AG20443 (cell line): Measurements from ENCODE around the gene PTMS.

Source experiments
- DNase-seq: peaks from one replicate; pipeline ENCODE4 v3.0.0; 2012; ENCODE audit warnings: low spot score, mixed read lengths

Gene PTMS

DNA sequence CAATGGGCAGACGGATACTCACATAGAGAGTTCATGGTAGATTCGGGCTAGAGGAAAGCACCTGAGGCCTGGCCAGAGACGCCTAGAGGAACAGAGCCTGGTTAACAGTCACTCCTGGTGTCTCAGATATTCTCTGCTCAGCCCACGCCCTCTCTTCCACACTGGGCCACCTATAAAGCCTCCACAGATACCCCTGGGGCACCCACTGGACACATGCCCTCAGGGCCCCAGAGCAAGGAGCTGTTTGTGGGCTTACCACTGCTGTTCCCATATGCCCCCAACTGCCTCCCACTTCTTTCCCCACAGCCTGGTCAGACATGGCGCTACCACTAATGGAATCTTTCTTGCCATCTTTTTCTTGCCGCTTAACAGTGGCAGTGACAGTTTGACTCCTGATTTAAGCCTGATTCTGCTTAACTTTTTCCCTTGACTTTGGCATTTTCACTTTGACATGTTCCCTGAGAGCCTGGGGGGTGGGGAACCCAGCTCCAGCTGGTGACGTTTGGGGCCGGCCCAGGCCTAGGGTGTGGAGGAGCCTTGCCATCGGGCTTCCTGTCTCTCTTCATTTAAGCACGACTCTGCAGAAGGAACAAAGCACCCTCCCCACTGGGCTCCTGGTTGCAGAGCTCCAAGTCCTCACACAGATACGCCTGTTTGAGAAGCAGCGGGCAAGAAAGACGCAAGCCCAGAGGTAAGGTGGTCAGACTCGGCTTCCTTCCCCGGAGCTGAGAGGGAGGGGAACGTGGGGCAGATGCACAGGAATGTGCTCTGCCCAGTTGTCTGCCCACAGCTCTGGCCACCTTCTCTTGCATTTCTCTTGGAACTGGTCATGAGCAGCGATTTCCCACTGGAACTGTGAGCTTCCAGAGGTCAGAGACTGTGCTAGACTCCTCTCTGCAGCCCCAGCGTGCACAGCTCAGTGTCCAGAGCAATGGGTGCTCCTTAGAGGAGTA is 23.1 kb downstream of the PTMS start, which contains the start of gene CD4:
CD4 (plus strand) TSS at position 557 of the 953 bp plus-strand sequence. CDS start 10,611 bp downstream, outside the sequence.
- no peak for DNase-seq

DNA sequence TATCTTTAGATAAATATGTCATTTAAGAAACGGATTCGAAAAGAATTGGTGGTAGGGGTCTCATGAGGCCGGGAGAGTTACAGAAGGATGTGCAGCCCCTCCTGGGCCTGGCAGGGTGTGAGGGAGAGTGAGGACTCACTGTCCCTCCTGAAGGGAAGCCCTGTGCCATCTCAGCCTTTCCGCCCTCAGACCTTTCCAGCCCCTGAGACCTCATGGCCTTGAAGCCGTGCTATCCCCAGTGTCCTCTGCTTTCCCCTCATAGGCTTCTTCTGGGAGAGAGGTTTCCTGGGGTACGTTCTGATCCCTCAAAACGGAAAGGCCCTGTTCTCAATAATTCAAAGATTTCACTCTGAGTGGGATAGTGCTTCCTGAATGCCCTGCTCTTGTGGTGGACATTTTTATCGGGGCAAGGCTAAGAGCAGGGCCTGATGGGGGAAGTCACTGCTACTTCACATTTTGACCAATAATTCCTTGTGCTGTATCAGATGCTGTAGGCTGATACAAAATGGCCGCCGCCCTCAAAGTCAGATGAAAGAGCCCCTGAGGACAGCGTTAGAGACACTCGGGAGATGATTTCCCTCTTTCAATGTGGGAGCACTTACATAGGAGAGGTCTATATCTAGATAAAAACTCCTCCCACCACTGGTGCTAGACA is 24.5 kb downstream of the PTMS start:
- DNase-seq: no peak

- no peak for DNase-seq
These were observed 25.9 kb downstream of the PTMS start for GRCh38 chr12:6791931-6792520.

DNA sequence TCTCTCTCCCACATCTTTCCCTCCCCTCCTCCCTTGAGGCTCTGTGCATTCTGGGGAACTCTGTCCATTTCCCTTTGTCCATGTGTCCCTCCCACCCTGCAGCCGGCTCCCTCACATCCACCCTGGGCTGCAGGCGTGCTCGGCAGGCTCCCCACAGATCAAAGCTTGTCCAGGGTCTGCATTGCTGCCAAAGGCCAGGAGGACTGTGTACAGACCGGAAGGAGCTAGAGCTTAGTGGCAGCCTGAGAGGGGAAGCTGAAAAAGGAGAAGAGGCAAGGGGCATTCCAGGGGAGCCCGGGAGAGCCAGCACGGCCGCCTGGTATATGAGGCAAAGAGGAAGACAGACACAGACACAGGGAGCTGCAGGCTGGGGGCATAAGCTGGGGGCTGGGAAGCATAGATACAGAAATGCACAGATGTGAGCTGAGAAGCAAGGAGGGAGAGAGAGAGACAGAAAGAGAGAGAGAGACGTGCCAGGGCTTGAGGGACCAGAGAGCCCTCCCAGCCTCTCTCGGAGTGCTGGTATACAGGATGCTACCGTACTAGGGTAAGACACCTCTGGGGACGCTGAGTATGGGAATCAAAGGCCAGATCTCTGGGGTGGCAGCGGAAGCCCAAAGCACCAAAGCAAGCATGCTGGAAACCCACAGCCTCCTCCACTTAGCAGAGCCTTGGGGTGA is 26.5 kb downstream of the PTMS start:
- no peak for DNase-seq

- no peak for DNase-seq
These were observed 28.9 kb downstream of the PTMS start for GRCh38 chr12:6795088-6795487.

- no peak for DNase-seq
These were observed 30.4 kb downstream of the PTMS start for GRCh38 chr12:6796576-6796975.

DNA sequence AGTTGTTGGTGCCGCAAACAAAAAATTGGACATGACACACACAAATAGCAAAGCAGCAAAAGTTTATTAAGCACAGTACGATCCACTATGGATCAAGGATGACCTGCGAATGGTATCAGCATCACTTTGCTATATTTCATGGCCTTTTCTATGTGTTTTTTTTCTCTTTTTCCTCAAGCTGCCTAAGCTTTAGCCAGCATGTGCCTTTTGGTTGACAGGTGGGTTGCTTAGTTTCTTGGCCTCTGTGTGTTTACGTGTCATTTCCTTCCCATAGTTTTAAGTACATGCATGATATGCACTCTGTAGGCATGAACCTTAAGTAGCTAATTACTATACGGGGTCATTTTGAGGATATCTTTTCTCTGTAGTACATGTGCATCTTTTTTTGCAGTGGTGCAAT is 33.0 kb downstream of the PTMS start:
- DNase-seq: no peak

GRCh38 chr12:6807170-6807569 is 41.0 kb downstream of the PTMS start:
- DNase-seq: no peak

- DNase-seq: no peak
These were observed 42.9 kb downstream of the PTMS start for GRCh38 chr12:6809056-6809455.

- no peak for DNase-seq
These were observed 44.6 kb downstream of the PTMS start for GRCh38 chr12:6810758-6811157.

DNA sequence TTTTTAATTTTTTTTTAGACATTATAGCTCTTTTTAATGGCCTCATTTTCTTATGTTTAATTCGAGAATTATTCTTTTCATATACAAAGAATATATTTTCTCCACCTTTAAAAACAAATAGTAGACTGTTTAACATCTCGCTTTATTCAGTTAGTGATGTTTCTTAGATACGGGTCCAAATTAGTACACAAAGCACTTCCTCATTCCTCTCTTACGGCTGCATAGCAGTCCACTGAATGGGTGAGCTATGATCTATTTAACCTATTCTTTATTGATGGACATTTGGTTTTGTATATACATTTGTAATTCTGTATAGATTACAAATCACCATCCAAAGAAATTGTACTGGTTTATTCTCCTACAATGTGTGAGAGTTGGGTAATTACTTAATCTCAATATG is 47.2 kb downstream of the PTMS start:
- no peak for DNase-seq

GRCh38 chr12:6816598-6816997 is 50.4 kb downstream of the PTMS start:
- DNase-seq: no peak

DNA sequence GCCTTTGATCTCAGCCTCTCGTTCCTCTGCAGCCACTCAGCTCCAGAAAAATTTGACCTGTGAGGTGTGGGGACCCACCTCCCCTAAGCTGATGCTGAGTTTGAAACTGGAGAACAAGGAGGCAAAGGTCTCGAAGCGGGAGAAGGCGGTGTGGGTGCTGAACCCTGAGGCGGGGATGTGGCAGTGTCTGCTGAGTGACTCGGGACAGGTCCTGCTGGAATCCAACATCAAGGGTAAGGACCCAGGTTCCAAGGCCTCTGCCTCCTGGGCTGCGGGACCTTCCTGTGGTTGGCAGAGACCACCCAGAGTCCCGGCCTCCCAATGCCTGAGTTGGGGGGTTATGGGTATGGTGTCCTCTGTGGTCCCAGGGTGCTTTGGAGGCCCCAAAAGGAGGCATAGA is 50.9 kb downstream of the PTMS start:
- no peak for DNase-seq

DNA sequence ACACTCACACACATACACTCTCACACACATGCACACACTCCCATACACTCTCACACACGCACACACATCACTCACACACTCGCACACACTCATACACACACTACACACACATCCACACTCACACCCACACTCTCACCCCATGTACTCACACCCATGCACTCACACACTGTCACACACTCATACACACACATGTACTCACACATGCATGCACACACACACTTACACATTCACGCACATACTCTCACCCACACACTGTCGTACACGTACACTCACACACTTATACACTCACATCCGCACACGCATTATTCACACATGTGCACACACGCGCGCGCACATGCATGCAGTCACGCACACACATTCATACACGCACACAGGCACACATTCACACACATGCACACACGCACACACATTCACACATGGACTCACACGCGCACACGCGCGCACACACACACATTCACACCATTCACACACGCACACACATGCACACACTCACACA is 51.5 kb downstream of the PTMS start:
- no peak for DNase-seq

GRCh38 chr12:6818222-6818621 is 52.1 kb downstream of the PTMS start:
- no peak for DNase-seq

- DNase-seq: no peak
These were observed 52.5 kb downstream of the PTMS start for GRCh38 chr12:6818645-6819044.

GRCh38 chr12:6819106-6820030 is 53.2 kb downstream of the PTMS start:
- DNase-seq: no peak

DNA sequence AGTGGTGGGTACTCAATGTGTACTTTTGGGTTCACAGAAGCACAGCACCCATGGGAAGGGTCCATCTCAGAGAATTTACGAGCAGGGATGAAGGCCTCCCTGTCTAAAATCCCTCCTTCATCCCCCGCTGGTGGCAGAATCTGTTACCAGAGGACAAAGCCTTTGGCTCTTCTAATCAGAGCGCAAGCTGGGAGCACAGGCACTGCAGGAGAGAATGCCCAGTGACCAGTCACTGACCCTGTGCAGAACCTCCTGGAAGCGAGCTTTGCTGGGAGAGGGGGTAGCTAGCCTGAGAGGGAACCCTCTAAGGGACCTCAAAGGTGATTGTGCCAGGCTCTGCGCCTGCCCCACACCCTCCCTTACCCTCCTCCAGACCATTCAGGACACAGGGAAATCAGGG is 54.0 kb downstream of the PTMS start:
- DNase-seq: no peak
